Neural cell (in vitro differentiated cells): ENCODE results near the gene CEL. TPM values are rescaled to one million over a fixed set of nuclear protein-coding genes. Genes with fewer than 3 reads are reported as not detected.

Source experiments
- H2AFZ ChIP-seq: fragments of 200-600, 300-800 bp; sonication (generic), shearing (Covaris generic); 2 replicates; pipeline ENCODE4 v1.6.0; 2014; ENCODE audit warnings: low read depth, mild to moderate bottlenecking, antibody characterized with exemption, low read length, moderate library complexity
- H3F3A ChIP-seq: fragments of 200-600 bp; shearing (Covaris generic); 2 replicates; pipeline ENCODE4 v1.6.1; 2016; ENCODE audit warnings: mild to moderate bottlenecking, moderate library complexity, mixed read lengths, antibody characterized with exemption, low read length; ENCODE audit not compliant: insufficient read depth, poor library complexity, severe bottlenecking
- H3K27ac ChIP-seq: fragments of 200-600, 300-800 bp; sonication (generic), shearing (Covaris generic); 2 replicates; pipeline ENCODE4 v1.5.1; 2014; ENCODE audit warnings: mild to moderate bottlenecking, low read length, moderate library complexity
- H3K27me3 ChIP-seq: fragments of 300-800, 200-600 bp; sonication (generic), shearing (Covaris generic); 2 replicates; pipeline ENCODE4 v1.6.0; 2014; ENCODE audit warnings: mild to moderate bottlenecking, low read depth, low read length, moderate library complexity; ENCODE audit not compliant: insufficient read depth
- H3K36me3 ChIP-seq: fragments of 300-800, 200-600 bp; sonication (generic), shearing (Covaris generic); 2 replicates; pipeline ENCODE4 v1.5.1; 2014; ENCODE audit warnings: mild to moderate bottlenecking, antibody characterized with exemption, low read length, moderate library complexity; ENCODE audit not compliant: insufficient read depth
- H3K4me2 ChIP-seq: fragments of 300-800, 200-600 bp; sonication (generic), shearing (Covaris generic); 2 replicates; pipeline ENCODE4 v1.6.0; 2014; ENCODE audit warnings: mild to moderate bottlenecking, low read length
- H3K4me3 ChIP-seq: fragments of 300-800, 200-600 bp; sonication (generic), shearing (Covaris generic); 2 replicates; pipeline ENCODE4 v1.5.1; 2014; ENCODE audit warnings: mild to moderate bottlenecking, low read length, moderate library complexity
- H3K79me2 ChIP-seq: fragments of 200-600 bp; shearing (Covaris generic); replicated peaks from 2 replicates; pipeline ENCODE4 v1.6.0; 2014; ENCODE audit warnings: mild to moderate bottlenecking, low read length, moderate library complexity; ENCODE audit not compliant: insufficient read depth
- H3K9ac ChIP-seq: fragments of 300-800, 200-600 bp; sonication (generic), shearing (Covaris generic); 2 replicates; pipeline ENCODE4 v1.6.1; 2016; ENCODE audit warnings: mild to moderate bottlenecking, low read length, mixed read lengths
- H3K9me2 ChIP-seq: fragments of 200-600 bp; shearing (Covaris generic); 2 replicates; pipeline ENCODE4 v1.6.1; 2016; ENCODE audit warnings: mild to moderate bottlenecking, low read length, mixed read lengths; ENCODE audit not compliant: insufficient read depth
- H3K9me3 ChIP-seq: fragments of 200-600, 300-800 bp; sonication (generic), shearing (Covaris generic); 2 replicates; pipeline ENCODE4 v1.6.1; 2016; ENCODE audit warnings: mild to moderate bottlenecking, mixed run types, low read length, moderate library complexity, mixed read lengths
- H4K20me1 ChIP-seq: fragments of 200-600 bp; shearing (Covaris generic); 2 replicates; pipeline ENCODE4 v1.6.1; 2016; ENCODE audit warnings: mild to moderate bottlenecking, mixed run types; ENCODE audit not compliant: insufficient read depth
- CTCF ChIP-seq: fragments of 450-650 bp; IDR thresholded peaks from 2 replicates; pipeline ENCODE4 v1.5.1; 2014; ENCODE audit warnings: antibody characterized with exemption, mild to moderate bottlenecking, moderate library complexity; ENCODE audit not compliant: poor library complexity, severe bottlenecking
- EP300 ChIP-seq: fragments of 450-650 bp; conservative IDR thresholded peaks from 2 replicates; pipeline ENCODE4 v1.6.1; 2014; ENCODE audit warnings: antibody characterized with exemption, mild to moderate bottlenecking, moderate library complexity; ENCODE audit not compliant: poor library complexity, severe bottlenecking
- EZH2 ChIP-seq: fragments of 200-600, 300-800 bp; shearing (Covaris generic), sonication (generic); IDR thresholded peaks from 2 replicates; pipeline ENCODE4 v1.6.1; 2014; ENCODE audit warnings: antibody characterized with exemption, low read length, borderline replicate concordance, mild to moderate bottlenecking; ENCODE audit not compliant: insufficient read depth, poor library complexity, severe bottlenecking
- MXI1 ChIP-seq: fragments of 450-650 bp; conservative IDR thresholded peaks from 2 replicates; pipeline ENCODE4 v1.6.1; 2014; ENCODE audit warnings: antibody characterized with exemption, mild to moderate bottlenecking; ENCODE audit not compliant: poor library complexity, severe bottlenecking
- POLR2AphosphoS5 ChIP-seq: IDR thresholded peaks from 2 replicates; pipeline ENCODE4 v1.6.1; 2012
- RAD21 ChIP-seq: fragments of 450-650 bp; conservative IDR thresholded peaks from 2 replicates; pipeline ENCODE4 v1.6.1; 2014; ENCODE audit warnings: antibody characterized with exemption, mild to moderate bottlenecking, moderate library complexity
- REST ChIP-seq: IDR thresholded peaks from 2 replicates; pipeline ENCODE4 v1.6.1; 2012; ENCODE audit warnings: borderline replicate concordance
- SMC3 ChIP-seq: fragments of 450-650 bp; conservative IDR thresholded peaks from 2 replicates; pipeline ENCODE4 v1.6.1; 2014; ENCODE audit warnings: antibody characterized with exemption, mild to moderate bottlenecking, moderate library complexity; ENCODE audit not compliant: poor library complexity
- TAF1 ChIP-seq: IDR thresholded peaks from 2 replicates; pipeline ENCODE4 v1.6.1; 2012; ENCODE audit warnings: low read depth
- polyA plus RNA-seq: library from polyadenylated mRNA; depleted of rRNA; stranded (reverse); fragments of >200 nt; gene quantifications from 2 replicates; pipeline ENCODE4 v1.2.3, GENCODE V29; 2014

Gene CEL
- polyA plus RNA-seq, 1 donor from 2014 or later = 0.95 TPM

DNA sequence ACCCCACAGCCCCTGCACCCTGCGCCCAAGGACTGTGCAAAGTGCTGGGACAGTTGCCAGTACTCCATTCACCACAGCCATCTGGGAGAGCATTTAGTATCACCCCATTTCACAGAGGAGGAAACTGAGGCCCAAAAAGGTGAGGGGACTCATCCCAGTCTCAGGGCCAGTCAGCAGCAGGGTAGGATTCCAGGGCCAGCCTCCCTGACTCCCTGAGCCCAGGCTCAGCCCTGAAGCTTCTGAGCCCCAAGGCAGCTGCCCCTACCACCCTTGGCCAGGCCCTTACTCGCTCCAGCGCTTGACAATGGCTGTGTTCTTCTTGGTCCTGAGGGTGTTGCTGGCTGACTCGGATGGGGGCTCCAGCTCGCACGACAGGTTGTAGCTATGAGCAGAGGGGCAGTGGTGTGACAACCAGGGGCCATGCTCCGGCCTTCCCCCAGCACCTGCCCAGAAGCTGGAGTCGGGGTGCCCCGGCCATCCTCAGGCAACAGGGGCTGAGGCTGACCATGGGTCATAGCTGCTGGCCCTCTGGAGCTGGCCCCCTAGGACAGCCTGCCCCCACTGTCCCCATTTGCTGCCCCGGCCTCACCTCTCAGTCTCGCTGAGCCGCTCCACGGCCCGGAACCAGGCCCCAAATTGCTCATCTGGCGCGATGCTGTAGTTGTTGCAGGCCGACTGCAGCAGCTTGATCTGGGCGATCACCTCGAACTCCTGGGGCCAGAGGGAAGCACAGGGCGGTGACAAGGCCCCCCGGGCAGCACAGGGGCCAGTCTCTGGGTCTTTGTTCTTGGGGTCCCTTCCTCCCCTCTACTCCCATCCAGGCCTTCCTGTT, 40.6 kb downstream of the CEL start:
- H3K9me3 ChIP-seq = no peaks in the 10 kb centered on the region
- no peak overlapping the region for H3K4me2 ChIP-seq
- H3K4me3 ChIP-seq = no peak overlapping the region
- H3K27me3 ChIP-seq = no peaks in the 10 kb centered on the region
- no peaks in the 10 kb centered on the region for H4K20me1 ChIP-seq
- H3K9ac ChIP-seq = no peak overlapping the region
- no peaks in the 10 kb centered on the region for H3K9me2 ChIP-seq
- no peaks in the 10 kb centered on the region for H3F3A ChIP-seq
- no peaks in the 10 kb centered on the region for H3K79me2 ChIP-seq
- H3K36me3 ChIP-seq = peaks cover 22% of the 10 kb centered on the region
- TF ChIP-seq MXI1 (no peak), EP300 (no peak), SMC3 (no peak), RAD21 (no peak), CTCF (no peak), TAF1 (no peak), EZH2 (no peak), REST (no peak), POLR2AphosphoS5 (no peak)
- no peak overlapping the region for H2AFZ ChIP-seq
- no peak overlapping the region for H3K27ac ChIP-seq

DNA sequence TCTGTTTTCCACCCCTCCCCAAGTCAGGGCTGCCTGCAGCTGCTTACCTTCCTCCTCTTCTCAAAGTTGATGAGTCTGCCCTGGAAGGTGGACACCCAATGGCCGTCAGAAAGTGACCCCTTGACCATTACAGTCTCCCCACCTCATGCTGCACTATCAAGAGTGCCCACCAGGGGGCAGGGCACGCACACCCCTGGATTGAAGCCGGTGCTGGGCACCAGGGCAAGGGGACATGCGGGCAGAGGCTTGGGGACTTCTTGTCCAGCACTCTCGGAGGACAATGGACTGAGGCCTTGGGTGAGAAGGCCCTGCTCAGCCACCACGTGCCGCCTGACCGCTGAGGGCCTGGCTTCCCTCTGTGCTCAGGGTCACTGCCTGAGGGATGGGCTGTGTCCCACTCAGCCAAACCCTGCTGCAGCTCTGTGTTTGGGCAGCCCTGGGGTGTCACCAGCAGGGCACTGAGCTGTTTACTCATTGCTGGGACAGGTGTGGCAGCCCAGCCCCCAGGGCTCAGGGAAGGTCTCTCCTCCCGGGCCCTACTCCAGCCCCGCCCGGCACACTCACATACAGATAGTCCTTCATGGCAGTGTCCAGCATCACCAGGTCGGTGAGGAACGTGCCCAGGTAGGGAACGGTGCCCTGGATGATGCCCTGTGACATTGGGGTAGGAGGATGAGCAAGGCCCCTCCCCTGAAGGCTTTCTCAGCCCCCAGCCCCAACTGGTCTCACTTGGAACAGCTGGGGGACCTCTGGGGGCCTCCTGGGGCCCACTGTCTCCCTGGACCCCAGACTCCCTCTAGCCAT, 41.6 kb downstream of the CEL start:
- H4K20me1 ChIP-seq = no peaks in the 10 kb centered on the region
- H3F3A ChIP-seq = no peaks in the 10 kb centered on the region
- peaks cover 12% of the 10 kb centered on the region for H3K36me3 ChIP-seq
- no peaks in the 10 kb centered on the region for H3K9me3 ChIP-seq
- no peak overlapping the region for H3K9ac ChIP-seq
- no peak overlapping the region for H3K27ac ChIP-seq
- H3K27me3 ChIP-seq = no peaks in the 10 kb centered on the region
- no peak overlapping the region for H3K4me2 ChIP-seq
- no peaks in the 10 kb centered on the region for H3K9me2 ChIP-seq
- TF ChIP-seq EZH2 (no peak), SMC3 (peak; percentile 75), CTCF (peak; percentile 75), MXI1 (no peak), RAD21 (peak; percentile 72)
- no peak overlapping the region for H2AFZ ChIP-seq
- H3K79me2 ChIP-seq = no peaks in the 10 kb centered on the region
- no peak overlapping the region for H3K4me3 ChIP-seq
